ENCODE results near the gene SCYGR7.

DNA sequence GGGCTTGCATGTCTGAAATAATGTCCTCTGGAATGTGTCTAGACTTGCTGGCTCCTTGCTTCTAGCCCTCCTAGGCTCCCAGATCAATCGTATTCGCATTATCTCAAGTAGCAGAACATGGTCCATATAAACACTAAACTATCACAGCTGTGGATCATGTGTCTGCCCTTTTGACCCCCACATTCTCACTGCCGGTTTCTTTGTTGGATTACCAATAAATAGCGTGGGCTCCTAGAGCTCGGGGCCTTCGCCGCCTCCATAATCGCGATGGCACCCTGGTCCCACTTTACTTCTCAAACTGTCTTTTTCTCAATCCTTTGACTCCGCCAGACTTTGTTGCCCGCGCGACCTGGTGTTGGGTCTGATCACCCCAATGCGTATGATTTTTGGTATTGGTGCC, 11.2 kb downstream of the SCYGR7 start:
- TF ChIP-seq, protein P1, sequence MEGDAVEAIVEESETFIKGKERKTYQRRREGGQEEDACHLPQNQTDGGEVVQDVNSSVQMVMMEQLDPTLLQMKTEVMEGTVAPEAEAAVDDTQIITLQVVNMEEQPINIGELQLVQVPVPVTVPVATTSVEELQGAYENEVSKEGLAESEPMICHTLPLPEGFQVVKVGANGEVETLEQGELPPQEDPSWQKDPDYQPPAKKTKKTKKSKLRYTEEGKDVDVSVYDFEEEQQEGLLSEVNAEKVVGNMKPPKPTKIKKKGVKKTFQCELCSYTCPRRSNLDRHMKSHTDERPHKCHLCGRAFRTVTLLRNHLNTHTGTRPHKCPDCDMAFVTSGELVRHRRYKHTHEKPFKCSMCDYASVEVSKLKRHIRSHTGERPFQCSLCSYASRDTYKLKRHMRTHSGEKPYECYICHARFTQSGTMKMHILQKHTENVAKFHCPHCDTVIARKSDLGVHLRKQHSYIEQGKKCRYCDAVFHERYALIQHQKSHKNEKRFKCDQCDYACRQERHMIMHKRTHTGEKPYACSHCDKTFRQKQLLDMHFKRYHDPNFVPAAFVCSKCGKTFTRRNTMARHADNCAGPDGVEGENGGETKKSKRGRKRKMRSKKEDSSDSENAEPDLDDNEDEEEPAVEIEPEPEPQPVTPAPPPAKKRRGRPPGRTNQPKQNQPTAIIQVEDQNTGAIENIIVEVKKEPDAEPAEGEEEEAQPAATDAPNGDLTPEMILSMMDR (IDR thresholded peaks at IDR 0.05): no peak
- no peak for TF ChIP-seq POLR2A (IDR thresholded peaks at IDR 0.05)
